OCI-LY1 (cell line): Measurements from ENCODE around the gene TRPM2.
"Not testable (repeated sequence)": the region's sequence is repeated elsewhere in the genome, so short reads cannot be mapped to it uniquely, and the experiment has no call there.

Experiments
- H2AFZ ChIP-seq: fragments of 200-600 bp; sonication (generic), shearing (Covaris generic); 2 replicates; pipeline ENCODE4 v1.6.0; 2014; ENCODE audit warnings: antibody characterized with exemption, mild to moderate bottlenecking, low read length
- H3F3A ChIP-seq: fragments of 200-600 bp; sonication (generic), shearing (Covaris generic); 2 replicates; pipeline ENCODE4 v1.6.0; 2014; ENCODE audit warnings: mild to moderate bottlenecking, antibody characterized with exemption, low read length, moderate library complexity; ENCODE audit not compliant: insufficient read depth
- H3K27ac ChIP-seq: fragments of 200-600 bp; sonication (generic); 2 replicates; pipeline ENCODE4 v1.5.1; 2014; ENCODE audit warnings: low read length, mixed run types, mild to moderate bottlenecking, low read depth; ENCODE audit not compliant: poor library complexity, severe bottlenecking
- H3K27me3 ChIP-seq: fragments of 200-600 bp; sonication (generic); 2 replicates; pipeline ENCODE4 v1.6.0; 2014; ENCODE audit warnings: antibody characterized with exemption, mild to moderate bottlenecking, low read length, moderate library complexity; ENCODE audit not compliant: insufficient read depth
- H3K36me3 ChIP-seq: fragments of 200-600 bp; sonication (generic); 2 replicates; pipeline ENCODE4 v1.6.1; 2014; ENCODE audit warnings: mild to moderate bottlenecking, antibody characterized with exemption, low read length, moderate library complexity, mixed read lengths; ENCODE audit not compliant: insufficient read depth
- H3K4me1 ChIP-seq: fragments of 200-600 bp; sonication (generic); 2 replicates; pipeline ENCODE4 v1.5.1; 2014; ENCODE audit warnings: mild to moderate bottlenecking, low read length, moderate library complexity; ENCODE audit not compliant: insufficient read depth, severe bottlenecking
- H3K4me2 ChIP-seq: fragments of 200-600 bp; sonication (generic), shearing (Covaris generic); 2 replicates; pipeline ENCODE4 v1.6.1; 2014; ENCODE audit warnings: low read length
- H3K4me3 ChIP-seq: fragments of 200-600 bp; sonication (generic); 2 replicates; pipeline ENCODE4 v1.5.1; 2014; ENCODE audit warnings: low read length, low read depth, mild to moderate bottlenecking, mixed read lengths; ENCODE audit not compliant: poor library complexity, severe bottlenecking
- H3K79me2 ChIP-seq: fragments of 200-600 bp; shearing (Covaris generic); 2 replicates; pipeline ENCODE4 v1.6.1; 2016; ENCODE audit warnings: mixed run types, low read length, mixed read lengths; ENCODE audit not compliant: insufficient read depth
- H3K9ac ChIP-seq: fragments of 200-600 bp; sonication (generic), shearing (Covaris generic); 2 replicates; pipeline ENCODE4 v1.6.1; 2014; ENCODE audit warnings: mild to moderate bottlenecking, low read length, mixed read lengths
- H3K9me2 ChIP-seq: fragments of 200-600 bp; sonication (generic), shearing (Covaris generic); 2 replicates; pipeline ENCODE4 v1.6.1; 2014; ENCODE audit warnings: low read depth, mild to moderate bottlenecking, low read length, mixed read lengths
- H3K9me3 ChIP-seq: fragments of 200-600 bp; shearing (Covaris generic); 2 replicates; pipeline ENCODE4 v1.6.1; 2014; ENCODE audit warnings: low read length, mixed read lengths
- H4K20me1 ChIP-seq: fragments of 200-600 bp; sonication (generic), shearing (Covaris generic); 2 replicates; pipeline ENCODE4 v1.6.0; 2016; ENCODE audit warnings: mild to moderate bottlenecking, low read length; ENCODE audit not compliant: insufficient read depth
- CTCF ChIP-seq: fragments of 200-600 bp; sonication (generic), shearing (Covaris generic); IDR thresholded peaks from 2 replicates; pipeline ENCODE4 v1.5.1; 2017; ENCODE audit warnings: mild to moderate bottlenecking, antibody characterized with exemption, low read length, moderate library complexity, mixed read lengths
- EZH2 ChIP-seq: fragments of 200-600 bp; sonication (generic), shearing (Covaris generic); IDR thresholded peaks from 2 replicates; pipeline ENCODE4 v1.8.0; 2017; ENCODE audit warnings: borderline replicate concordance, mixed run types, mild to moderate bottlenecking, antibody characterized with exemption, low read length, moderate library complexity, mixed read lengths

Gene TRPM2

GRCh38 chr21:44479556-44480199 lies 126.3 kb downstream of the TRPM2 start:
- not testable (repeated sequence) for H3K27me3 ChIP-seq, H3K4me1 ChIP-seq, H3K9me2 ChIP-seq, H3K4me2 ChIP-seq, H2AFZ ChIP-seq, H3K27ac ChIP-seq, H3K79me2 ChIP-seq, H3K4me3 ChIP-seq, H3K9me3 ChIP-seq, H3K9ac ChIP-seq, H3K36me3 ChIP-seq, H4K20me1 ChIP-seq, H3F3A ChIP-seq
- peak; percentile 45 for TF ChIP-seq CTCF

- H3K27ac ChIP-seq: no peak overlapping the region
- TF ChIP-seq CTCF (no peak), EZH2 (no peak)
- no peak overlapping the region for H3K4me2 ChIP-seq
These were observed 127.0 kb downstream of the TRPM2 start for GRCh38 chr21:44480200-44481053.

GRCh38 chr21:44482581-44483287 lies 129.3 kb downstream of the TRPM2 start:
- no peaks in the 10 kb centered on the region for H4K20me1 ChIP-seq

More at GRCh38 chr21:44480200-44481053, 127.0 kb downstream of the TRPM2 start:
- no peaks in the 10 kb centered on the region for H3K79me2 ChIP-seq
- H2AFZ ChIP-seq: no peak overlapping the region
- H3K9ac ChIP-seq: no peak overlapping the region
- no peaks in the 10 kb centered on the region for H3K9me2 ChIP-seq
- H3F3A ChIP-seq: no peaks in the 10 kb centered on the region
- H3K36me3 ChIP-seq: no peaks in the 10 kb centered on the region
- no peaks in the 10 kb centered on the region for H3K9me3 ChIP-seq
- no peak overlapping the region for H3K4me3 ChIP-seq
- no peaks in the 10 kb centered on the region for H4K20me1 ChIP-seq
- H3K27me3 ChIP-seq: no peaks in the 10 kb centered on the region
- no peaks in the 10 kb centered on the region for H3K4me1 ChIP-seq

More at GRCh38 chr21:44482581-44483287, 129.3 kb downstream of the TRPM2 start:
- Histone ChIP-seq H3K36me3 (no peaks in the 10 kb centered on the region), H3K9me2 (no peaks in the 10 kb centered on the region), H3K27ac (no peak overlapping the region), H3K4me2 (no peak overlapping the region), H3K4me3 (no peak overlapping the region), H3K79me2 (no peaks in the 10 kb centered on the region), H2AFZ (no peak overlapping the region), H3K27me3 (no peaks in the 10 kb centered on the region), H3K9me3 (no peaks in the 10 kb centered on the region), H3K4me1 (no peaks in the 10 kb centered on the region), H3K9ac (no peak overlapping the region), H3F3A (no peaks in the 10 kb centered on the region)
- TF ChIP-seq CTCF (no peak), EZH2 (no peak)
